Stimulated activated CD8-positive, alpha-beta memory T cell treated with anti-CD3 and anti-CD28 coated beads, Interleukin-2, amount 100 ng/mL, for 1 hour (primary cell): Measurements from ENCODE around the gene RYR2.
"Not testable (repeated sequence)": the region's sequence is repeated elsewhere in the genome, so short reads cannot be mapped to it uniquely, and the experiment has no call there.

Source experiments
- DNase-seq, 2 donors: peaks; one replicate each; pipeline ENCODE4 v3.0.0-alpha.2; 2020; ENCODE audit warnings: low read depth in 2 of 2

RYR2 gene

DNA sequence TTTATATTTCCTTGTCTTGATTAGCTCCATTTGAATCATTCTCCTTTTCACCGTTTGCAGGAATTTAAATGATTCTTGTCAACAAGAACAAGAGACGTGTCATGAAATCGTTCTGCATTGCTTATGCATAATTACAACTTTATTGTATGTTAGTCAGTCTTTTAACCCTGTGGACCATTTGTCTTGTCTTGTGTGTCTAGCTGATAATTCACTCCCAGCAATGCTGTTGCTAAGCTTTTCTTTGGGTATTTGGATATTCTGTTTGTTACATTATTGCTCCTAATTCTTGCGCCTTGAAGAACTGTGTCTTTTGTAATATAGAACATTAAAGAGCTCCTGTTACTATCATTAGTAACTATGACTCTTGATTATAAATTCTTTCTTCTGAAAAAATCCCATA, 311.9 kb downstream of the RYR2 start:
- no peak for DNase-seq

DNA sequence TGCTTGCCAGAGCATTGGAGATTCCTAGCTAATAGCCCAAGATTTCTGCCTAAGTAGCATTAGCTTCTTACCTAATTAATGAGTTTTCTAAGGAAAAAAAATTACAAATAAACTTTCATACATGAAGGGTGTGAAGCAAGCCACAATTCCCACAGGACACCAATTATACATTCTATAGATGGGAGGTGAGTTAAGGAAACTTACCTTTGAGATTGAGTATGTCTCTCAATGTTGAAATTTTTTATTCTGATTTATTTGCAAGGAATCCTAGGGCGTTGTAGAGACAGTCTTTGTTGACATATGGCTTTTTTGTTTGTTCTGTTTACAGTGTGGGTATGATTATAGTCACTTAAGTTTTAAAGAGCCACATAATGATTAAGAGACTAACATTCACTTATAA, 313.0 kb downstream of the RYR2 start:
- DNase-seq: no peak

DNA sequence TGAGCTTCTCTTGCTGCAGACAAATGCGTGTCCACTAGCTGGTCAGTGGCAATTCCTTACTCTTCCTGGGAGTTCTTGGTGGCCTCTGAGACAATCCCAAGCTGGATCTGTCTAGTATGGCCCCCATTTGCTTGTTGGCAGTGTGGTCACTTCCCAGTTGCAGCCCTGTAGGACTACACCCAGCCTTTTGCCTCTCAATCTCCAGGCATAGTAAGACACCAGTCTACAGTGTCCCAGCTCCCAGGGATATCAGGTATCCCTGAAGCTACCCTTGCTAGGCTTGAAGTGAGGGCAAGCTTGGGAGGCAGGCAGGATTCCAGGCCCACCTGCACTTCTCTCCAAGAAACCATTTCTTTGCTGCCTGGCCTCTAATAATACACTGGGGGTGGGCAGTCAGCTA, 316.6 kb downstream of the RYR2 start:
- DNase-seq: no peak

DNA sequence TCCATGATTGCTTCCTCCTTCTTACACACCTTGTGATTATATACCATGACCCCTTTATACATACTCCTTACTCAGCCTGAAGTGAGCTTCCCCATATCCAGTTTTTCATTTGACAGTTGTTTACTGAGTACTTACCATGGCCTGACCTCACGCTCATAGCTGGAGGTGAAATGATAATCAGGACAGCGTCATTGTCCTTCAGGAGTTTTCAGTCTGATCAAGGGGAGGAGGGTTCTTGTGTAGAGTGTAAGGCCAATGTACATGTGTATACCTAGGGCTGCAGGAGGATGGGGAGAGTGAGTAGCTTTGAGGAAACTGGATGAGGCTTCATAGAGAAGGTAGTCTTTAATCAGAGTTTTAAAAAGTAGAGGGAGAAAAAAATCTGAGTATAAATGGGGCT, 325.8 kb downstream of the RYR2 start:
- no peak for DNase-seq

DNA sequence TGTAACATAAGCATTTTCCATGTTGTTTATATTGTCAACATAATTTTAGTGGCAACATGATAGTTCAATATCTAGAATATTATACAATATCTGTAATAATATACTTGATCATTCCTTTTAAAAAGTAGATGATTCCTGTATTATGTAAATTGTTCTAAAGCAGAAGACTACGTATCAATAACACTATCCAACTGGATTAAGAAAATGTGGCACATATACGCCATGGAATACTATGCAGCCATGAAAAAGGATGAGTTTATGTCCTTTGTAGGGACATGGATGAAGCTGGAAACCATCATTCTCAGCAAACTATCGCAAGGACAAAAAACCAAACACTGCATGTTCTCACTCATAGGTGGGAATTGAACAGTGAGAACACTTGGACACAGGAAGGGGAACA, 329.5 kb downstream of the RYR2 start:
- DNase-seq: not testable (repeated sequence)

DNA sequence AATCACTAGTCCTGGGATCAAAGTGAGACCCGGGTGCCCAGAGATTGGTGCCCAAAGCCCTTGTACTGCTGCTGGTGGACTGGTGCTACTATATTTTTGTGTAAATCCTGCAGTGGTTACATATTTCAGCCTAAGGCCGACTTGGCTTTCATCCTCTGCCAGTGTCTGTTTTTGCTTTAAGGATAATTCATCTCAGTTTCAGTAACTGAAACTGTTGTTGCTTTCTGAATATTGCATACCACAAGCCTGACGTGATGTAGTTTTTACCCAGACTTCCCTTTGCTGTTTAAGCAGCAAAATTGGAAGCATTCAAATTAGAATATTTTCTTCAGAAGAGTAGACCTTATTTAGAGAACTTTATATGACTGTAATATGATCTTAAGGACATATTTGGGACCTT, 341.8 kb downstream of the RYR2 start:
- DNase-seq: no peak

DNA sequence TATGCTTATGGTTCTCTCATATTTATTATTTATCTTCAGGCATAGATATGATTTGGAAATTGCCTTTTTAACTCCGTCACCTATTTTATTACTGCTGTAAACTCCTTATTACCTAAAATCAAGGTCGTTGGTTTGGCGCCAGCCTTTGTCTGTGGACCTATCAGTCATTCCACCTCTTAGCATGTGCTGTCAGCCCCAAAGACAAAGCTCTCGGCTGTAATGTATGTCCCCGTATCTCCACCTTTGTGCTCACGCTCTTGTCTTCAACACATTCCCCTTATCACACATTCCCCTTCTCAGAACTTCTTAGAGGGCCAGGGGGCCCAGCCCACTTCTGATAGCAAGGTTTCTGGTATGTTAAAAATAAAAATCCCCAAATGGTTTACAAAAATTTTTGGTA, 342.2 kb downstream of the RYR2 start:
- no peak for DNase-seq

DNA sequence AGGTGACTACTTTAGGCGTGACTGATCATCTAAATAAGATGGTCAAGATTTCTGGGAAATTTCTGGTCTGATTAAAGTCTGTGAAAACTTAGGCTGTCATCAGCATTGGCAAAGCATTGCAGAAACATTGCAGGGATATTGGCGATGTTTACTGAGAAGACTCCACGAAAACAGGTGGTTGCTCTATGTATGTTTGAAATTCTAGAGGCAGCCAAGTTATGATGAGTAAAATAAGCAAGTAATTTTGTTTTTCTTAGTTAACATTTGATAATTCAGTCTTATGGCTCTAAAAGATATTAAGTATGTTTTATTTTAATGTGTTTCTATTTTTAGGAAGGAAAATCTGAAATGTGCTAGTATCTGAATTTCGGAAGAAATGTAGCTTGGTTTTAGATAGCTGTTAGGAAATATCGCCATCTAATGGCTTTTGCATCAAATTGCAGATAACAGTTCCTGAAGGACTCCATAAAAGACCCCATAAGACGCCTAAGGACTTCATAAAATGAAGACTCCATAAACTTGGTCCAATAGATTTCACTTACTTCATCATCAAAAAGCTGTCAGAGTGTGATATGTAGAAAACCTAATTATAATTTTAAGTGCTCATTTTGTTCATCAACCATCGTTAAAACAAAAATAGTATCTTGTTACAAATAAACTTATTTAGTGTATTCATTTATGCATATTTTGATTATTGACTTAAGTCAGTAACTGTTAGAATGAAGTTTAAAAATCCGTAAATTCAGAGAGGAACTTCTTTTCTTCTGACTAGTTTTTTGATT, 344.6 kb downstream of the RYR2 start:
- DNase-seq: no peak

DNA sequence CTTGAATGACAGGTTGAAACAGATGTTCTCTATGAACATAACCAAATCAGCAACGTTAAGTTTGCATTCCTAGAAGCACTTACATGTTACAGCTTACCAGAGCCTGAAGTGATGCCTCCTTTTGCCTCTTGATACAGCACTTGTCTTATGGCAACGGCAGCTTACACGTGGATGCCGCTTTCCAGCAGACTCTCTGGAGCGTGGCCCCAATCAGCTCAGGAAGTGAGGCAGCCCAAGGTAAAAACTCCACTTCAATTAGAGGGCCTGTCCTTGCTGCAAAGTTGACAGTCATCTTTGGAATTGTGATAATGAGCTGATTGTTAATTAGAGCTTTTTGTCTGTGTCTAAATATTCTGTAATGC, 345.1 kb downstream of the RYR2 start:
- DNase-seq: no peak

DNA sequence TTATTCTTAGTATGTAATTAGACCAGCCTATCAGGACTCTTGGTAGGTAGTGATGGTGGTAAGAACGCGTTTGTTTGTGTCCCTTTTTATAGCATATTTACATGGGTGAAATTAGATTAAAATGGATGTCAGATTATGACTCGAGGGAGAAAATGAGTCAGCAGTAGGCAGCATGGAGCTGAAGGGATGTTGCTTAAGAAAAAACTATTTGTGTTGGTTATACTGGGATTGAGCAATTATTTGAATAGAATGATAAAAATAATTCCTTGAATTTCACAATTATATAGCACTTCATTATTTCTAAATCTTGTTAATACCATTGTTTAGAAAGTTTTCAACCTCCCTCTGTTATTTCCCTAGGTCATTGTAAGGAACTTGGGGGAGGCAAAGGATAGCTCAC, 348.8 kb downstream of the RYR2 start:
- DNase-seq: no peak

DNA sequence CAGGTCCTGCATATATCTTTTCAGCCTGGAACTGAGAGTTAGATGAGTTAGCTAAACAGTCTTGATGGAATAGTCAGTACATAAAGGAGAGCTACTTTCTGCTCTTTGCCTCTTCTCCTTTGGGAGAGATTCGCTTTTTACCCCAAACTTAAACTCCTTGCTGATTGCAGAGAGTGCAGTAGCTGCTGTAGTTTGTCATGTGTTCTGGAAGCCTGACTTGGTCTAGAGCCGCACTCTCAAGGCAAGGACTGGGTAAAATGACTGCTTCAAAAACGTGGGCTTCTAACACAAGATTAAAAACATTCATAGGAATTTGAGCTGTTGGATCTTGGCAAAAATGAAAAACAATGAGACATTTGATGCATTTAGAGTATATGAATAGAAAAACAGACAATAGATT, 351.6 kb downstream of the RYR2 start:
- DNase-seq: no peak

DNA sequence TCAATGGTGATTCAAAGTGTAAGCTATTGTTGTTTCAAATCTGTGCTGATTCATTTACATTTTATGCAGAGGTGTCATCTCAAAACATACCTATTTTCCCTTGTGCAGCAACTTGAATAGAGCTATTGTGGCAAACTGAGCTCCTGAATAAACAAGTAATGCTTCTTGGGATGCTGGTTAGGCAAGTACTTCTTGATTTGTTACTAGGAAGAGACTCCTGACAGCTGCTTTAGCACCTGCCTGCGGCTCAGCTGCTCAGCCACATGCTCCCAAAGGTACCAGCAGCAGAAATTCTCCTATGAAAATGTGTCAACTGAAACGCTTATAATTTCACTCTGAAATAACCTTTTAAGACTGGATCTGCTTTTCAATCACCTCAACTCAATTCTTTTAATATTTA, 352.3 kb downstream of the RYR2 start:
- DNase-seq: no peak

DNA sequence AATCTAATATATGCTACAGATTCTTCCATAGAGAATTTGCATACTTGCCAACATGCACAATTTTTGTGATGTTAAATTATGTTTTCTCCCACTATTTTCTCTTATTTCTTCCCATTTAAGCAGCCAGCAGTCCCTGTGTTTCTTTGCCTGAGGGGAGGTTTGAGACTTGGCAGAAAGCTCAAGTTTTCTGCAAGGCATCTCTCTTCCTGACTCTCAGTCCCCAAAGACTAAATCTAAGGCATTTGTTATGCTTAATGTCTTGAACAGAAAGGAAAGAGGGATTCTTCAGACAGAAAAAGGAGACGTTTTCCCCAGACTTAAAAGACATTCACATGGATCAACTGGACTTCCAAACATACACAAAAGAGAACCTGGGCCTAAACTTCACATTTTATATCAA, 354.4 kb downstream of the RYR2 start:
- DNase-seq: no peak

DNA sequence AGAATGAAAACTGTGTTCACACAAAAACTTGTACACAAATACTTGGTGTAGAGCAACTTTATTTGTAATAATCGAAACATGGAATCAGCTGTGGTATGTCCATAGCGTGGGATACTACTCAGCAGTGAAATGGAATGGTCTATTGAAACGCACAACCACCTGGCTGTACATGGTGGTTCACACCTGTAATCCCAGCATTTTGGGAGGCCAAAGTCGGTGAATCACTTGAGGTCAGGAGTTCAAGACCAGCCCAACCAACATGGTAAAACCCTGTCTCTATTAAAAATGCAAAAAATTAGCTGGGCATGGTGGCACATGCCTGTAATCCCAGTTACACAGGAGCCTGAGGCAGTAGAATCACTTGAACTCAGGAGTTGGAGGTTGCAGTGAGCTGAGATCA, 356.8 kb downstream of the RYR2 start:
- no peak for DNase-seq

DNA sequence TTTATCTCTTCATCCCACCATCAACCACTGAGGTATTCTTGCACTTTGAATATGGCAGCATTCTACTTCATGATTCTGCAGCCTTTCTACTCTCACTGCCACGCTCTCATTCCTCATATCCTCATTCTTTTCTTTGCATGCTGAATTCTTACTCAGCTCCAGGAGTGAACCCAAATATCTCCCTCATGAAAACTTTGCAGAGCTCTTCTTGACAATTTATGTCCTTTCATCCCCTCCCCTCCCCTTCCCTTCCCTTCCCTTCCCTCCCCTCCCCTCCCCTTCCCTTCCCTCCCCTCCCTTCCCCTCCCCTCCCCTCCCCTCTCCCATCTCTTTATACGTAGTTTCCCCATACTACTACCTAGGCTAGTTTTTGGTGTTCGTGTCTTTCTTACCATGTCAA, 363.9 kb downstream of the RYR2 start:
- DNase-seq: no peak

DNA sequence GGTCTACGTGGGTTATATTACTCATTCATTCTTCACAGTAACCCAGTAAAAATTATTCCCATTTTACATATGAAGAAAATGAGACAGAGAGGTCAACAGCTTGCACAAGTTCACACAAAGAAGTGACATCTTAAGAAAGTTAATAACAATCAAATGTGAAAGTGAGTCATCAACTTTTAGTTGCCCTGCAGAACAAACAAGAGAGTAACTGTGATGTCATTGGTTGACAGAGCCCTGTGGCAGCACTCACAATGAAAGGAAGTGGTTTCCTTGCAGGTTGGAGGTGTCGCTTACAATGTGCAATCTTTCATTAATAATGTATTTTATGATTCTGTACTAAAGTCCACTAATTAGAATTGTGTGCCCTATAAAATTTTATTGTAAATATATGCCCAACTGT, 369.6 kb downstream of the RYR2 start:
- peak in 1 of 2 donors; percentile 2 for DNase-seq

DNA sequence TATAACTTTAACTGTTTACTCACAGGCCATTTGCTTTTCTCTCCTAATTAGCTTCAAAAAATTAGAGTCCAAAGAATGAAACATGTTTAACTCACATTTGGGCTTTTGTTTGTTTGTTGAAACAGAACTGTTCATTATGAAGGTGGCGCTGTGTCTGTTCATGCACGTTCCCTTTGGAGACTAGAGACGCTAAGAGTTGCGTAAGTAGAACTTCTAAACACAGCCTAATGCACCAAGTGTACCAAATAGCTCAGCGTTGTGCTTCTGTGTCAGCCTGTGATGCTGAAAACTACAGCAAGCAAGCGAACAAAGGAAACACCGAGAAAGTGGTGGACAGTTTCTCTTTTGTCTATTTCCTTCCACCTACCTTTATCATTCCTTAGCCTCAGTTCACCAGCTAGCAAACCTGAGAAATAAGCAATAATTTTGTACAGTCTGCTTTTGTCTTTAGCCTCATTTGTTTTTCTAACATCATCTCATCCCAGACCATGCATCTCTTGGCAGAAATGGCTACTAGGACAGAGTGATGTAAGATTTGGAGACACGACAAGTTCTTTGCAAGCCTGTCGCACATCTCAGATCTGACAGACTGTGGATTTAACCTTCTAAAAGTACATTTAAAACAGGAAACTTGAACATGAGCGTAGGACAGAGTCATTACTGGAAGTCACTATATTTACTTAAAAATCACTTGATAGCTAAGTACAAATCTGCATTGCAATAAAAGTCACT, 375.1 kb downstream of the RYR2 start:
- DNase-seq: no peak

DNA sequence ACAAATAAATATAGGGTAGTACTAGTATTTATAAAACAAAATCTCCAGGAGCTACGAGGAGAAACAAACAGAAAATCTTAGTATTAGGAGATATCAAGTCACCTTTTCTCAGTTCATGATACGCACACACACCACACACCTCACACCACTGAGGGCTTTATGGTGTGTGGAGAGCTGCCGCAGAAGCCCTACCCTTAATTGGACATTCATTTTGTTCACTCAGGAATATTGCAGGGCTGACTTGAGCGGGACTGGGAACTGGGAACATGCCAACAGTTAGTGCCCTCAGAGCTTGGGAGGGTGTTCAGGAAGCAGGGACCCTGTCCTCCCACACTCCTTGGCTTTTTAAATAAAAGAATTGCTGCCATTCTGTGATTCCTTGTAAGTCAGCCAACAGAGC, 386.8 kb downstream of the RYR2 start:
- DNase-seq: no peak

DNA sequence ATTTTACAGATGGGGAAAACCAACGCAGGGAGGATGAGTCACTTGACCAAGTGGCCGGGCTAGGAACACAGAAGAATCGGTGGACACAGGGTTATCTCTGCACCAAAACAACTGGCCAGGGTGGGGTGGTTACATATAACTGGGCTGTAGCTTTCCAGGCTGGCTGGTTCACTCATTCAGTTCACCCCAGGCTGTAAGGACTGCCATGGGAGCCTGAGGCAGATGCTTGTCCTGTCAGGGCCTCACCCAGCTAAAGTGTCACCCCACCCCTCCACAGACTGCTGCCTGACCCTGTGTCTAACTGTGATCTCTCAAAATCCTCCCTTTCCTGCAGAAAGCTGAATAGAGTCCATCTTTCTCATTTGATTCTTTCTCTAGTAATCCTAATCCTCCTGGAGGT, 387.3 kb downstream of the RYR2 start:
- DNase-seq: no peak

DNA sequence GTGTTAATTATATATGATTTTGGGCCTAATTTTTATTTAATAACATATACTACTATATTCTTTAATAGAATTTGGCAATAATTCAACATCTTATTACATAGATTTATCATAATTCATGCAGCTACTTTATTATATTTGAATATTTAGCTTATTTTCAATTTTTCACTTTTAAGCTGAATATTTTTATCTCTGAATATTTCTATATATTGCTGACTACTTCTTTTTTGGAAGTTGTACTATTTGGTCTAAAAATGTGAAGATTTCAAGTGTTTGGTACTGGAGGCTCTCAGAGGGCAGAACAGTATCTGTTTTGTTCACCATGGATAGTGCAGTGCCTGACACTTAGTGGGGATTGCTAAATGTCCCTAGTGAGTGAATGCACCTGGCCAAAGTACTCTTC, 389.5 kb downstream of the RYR2 start:
- DNase-seq: no peak

DNA sequence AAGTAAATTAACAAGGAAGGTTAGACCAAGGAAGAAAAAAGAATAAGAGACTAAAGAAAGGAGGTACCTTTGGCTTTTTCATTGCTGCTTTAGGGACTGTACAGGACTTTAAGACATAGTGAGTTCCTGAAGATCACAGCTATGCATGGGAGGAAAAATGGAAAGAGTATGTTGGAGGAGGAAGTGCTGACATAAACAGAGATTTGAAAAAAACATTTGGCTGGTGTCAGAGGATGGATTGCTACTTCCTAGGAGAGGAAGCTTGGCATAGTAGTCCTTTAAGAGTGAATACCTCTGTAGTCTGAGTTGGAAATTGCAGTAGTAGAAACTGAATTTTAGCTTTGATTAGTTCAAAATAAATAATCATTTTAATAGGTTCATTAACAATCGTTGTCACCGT, 398.4 kb downstream of the RYR2 start:
- DNase-seq: no peak

DNA sequence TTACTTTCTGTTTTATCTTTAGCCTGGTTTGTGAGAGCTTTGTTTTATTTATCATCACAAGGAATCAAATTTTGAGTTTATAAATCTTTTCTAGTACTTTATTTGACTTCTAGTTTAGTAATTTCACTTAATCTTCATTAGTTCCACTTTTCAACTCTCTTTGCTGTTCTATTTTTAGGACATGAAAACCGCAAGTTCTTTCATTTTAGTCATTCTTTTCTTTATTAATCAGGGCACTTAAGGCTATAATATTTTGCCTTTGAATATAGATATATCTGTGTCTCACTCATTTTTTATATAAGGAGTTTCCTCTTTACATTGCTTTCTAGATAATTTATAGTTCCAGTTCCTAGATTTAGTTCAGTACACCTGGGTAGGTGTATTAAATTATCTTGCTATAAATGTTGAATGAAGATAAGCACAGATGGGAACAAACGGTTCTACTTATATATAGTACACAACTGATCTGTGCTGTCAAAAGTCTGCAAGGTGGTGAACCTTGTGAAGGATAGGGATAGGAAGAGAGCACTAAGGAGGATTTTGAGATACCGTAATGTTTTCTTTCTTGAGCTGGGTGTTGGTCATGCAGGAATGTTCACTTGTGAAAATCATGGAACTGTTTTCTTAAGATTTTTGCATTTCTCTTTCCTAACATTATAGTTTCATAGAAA, 402.3 kb downstream of the RYR2 start:
- no peak for DNase-seq

DNA sequence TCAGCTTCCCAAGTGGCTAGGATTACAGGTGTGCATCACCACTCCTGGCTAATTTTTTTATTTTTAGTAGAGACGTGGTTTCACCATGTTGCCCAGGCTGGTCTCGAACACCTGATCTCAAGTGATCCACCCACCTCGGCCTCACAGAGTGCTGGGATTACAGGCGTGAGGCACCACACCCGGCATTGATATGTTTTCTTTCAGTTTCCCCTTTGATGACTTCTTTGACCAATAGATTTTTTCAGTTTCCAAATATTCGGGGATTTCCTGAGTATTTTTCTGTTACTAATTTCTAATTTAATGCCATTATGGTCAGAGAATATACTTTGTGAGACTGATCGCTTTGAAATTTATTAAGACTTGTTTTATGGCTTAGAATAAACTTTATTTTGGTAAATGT, 406.1 kb downstream of the RYR2 start:
- no peak for DNase-seq
